Measurements from ENCODE around the gene COX6A1.
"Not testable (repeated sequence)": the region's sequence is repeated elsewhere in the genome, so short reads cannot be mapped to it uniquely, and the experiment has no call there.

Gene COX6A1

GRCh38 chr12:120468325-120468820 is 30.5 kb downstream of the COX6A1 start:
- DNase-seq (ENCODE audit: low read depth) = no peak

DNA sequence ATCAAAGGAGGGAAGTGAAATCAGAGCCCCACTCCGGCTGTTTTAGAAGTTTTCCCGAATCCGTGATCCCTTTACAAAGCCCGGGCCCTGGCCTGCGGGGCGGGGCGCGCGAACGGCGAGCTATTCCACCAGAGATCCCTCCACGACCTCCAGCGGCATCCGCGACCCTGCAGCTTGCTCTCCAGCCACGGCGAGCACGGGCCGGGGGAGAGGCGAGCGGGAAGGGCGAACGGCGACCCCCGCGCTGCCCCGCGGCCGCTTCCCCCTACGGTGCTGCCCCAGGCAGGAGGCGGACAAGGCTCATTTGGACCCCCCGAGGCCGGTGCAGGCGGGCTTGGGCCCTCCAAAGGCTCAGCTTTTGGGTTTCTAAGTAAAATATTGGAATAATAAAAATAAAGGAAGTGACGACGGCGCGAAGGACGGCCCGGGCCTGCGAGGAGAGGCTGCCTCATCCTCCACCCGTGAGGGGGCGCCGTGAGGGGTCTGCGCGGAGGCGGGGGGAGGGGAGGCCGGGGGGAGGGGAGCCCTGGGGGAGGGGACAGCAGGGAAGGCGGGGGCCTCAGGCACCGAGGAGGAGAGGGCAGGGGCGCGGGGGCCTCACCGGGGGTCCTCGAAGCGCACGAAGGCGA is 31.0 kb downstream of the COX6A1 start:
- no peak for DNase-seq (ENCODE audit: low read depth)

DNA sequence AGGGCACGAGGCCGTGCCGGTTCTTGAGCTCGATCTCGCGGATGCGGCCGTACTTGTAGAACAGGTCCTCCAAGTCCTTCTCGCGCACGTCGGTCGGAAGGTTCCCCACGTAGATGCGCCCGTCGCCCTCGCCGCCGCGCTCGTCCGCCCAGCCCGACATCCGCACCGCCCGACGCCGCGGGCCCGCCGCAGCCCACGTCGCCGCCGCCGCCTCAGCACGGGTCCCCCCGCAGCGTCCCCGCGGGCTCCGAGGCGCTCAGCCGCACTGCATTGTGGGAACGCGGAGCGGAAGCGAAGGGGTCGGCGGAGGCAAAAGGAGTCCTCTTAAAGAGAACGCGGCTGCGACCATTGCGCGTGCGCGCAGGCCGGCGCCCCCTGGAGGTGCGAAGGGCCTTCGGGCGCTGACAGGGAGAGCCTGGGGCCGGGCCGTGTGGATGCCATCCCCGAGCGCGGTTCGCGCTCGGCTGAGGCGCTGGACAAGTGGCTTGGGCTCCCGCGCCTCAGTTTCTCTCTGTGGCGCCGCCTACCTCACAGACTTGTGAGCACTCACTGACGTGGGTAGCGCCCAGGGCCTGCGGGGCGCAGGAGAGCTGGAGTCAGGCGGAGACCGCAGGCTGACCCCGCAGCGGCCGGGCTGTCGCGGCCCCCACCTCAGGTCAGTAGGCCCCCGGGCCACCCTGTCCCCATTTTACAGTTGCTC is 31.7 kb downstream of the COX6A1 start, which contains the start of gene SRSF9:
SRSF9 (minus strand) TSS at position 299 of the 700 bp plus-strand sequence; CDS start at position 160, 139 bp downstream.
- DNase-seq (ENCODE audit: low read depth) = peak; percentile 73

DNA sequence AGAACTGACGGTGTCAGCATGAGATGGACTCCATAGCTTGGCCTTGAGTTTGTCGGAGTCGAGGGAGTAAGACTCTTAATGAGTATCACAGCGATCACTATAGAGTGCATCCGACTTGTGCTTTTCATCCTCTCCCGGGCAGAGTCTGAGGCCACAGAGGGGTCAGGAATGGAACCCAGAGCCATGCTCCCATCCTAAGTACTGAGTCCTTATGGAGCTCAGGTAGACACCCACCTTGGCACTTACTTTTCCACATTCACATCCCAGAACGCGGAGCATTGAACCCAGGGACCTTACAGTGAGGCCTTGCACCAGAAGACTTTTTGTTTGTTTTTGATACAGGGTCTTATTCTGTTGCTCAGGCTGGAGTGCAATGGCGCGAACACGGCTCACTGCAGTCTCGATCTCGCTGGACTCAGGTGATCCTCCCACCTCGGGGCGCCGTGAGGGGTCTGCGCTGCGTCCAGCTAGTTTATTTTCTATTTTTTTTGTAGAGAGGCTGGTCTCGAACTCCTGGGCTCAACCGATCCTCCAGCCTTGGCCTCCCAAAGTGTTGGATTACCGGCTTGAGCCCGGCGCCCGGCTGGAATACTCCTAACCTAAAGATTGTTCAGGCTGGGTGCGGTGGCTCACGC is 32.4 kb downstream of the COX6A1 start:
- DNase-seq (ENCODE audit: low read depth) = no peak

DNA sequence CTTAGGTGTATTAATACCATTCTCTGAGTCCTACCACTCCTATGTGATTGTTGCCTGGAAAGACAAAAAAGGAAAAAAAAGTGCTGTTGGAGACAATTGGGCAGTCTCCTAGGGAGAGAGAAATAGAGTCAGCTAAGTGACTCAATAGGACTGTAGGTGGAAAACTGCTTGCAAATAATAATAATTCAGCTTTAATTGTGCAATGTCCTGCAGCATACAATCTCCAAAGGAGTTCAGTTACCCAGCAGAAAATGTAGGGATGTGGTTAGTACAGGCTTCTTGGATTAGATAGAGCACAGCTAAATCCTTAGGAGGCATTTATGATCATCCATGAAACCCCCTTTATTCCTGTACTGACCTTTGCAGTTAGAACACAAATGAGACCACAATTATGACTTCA is 34.6 kb downstream of the COX6A1 start:
- DNase-seq (ENCODE audit: low read depth) = no peak

GRCh38 chr12:120473807-120474615 is 36.1 kb downstream of the COX6A1 start:
- no peak for DNase-seq (ENCODE audit: low read depth)

- peak; percentile 71 for DNase-seq (ENCODE audit: low read depth)
These were observed 36.7 kb downstream of the COX6A1 start for GRCh38 chr12:120474616-120474960.

GRCh38 chr12:120475643-120476042 is 37.7 kb downstream of the COX6A1 start:
- no peak for DNase-seq (ENCODE audit: low read depth)

- no peak for DNase-seq (ENCODE audit: low read depth)
These were observed 41.5 kb downstream of the COX6A1 start for GRCh38 chr12:120479458-120479857.

DNA sequence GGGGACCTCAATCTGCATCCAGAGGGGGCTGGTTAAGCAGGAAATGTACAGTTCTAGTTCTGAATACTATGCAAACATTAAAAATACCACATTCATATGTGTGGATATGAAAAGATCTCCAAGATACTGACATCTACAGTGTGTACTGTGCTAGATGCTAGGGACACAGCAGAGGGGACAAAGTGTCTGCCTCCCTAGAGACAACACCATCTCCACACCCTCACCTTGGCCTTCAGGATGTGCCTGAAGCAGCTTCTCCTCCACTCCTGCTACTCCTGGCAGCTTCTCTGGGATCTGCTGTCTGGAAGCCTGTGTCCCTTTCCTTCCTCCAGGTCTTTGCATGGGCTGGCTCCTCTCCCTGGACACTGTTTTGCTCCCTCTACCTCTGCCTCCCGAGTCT is 42.3 kb downstream of the COX6A1 start:
- DNase-seq (ENCODE audit: low read depth) = no peak

- no peak for DNase-seq (ENCODE audit: low read depth)
These were observed 43.3 kb downstream of the COX6A1 start for GRCh38 chr12:120481022-120481767.

DNA sequence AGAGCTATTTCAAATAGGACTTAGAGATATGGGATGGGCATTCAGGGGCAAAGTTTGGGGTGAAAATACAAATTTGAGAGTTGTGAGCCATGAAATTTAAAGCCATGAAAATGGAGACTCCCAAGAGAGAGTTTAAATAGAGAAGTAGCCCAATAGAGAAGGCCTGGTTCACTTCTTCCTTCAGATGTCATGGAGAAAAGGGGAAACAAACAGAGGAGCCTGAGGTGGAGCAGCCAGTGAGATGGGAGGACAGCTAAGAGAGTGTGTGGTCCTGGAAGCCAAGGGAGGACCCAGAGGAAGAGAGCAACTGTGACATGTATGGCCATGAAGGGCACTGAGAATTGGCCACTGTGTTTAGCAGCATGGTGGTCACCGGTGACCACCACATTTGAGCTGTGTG is 45.7 kb downstream of the COX6A1 start:
- no peak for DNase-seq (ENCODE audit: low read depth)

- DNase-seq (ENCODE audit: low read depth) = no peak
These were observed 48.3 kb downstream of the COX6A1 start for GRCh38 chr12:120485961-120486881.

- DNase-seq (ENCODE audit: low read depth) = not testable (repeated sequence)
These were observed 49.6 kb downstream of the COX6A1 start for GRCh38 chr12:120487552-120487951.

DNA sequence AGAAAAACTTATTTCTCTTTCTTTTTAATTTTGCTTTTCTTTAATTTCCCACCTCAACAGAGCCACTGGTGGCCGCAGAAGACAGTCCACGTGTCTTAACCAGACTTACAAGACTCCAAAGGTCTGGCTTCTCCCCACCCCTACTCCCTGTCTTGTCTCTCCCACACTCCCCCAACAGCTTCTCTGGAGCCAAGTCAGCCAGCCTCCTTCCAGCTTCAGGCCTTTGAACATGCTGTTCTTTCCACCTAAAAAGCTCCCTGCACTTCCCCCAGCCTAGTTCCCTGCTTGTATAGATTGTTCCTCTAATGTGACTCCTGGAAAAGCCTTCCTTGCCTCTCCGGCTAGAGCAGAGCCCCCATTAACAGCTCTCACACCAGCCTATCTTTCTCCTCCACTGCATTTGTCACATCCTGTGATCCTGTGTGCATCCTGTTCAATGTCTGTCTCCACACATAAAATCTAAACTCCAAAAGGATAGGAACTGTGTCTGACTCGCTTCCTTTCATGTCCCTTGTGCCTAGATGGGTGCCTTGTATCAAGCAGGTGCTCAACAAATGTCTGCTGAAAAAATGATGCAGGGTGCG is 50.2 kb downstream of the COX6A1 start:
- DNase-seq (ENCODE audit: low read depth) = no peak

GRCh38 chr12:120489018-120489417 is 51.1 kb downstream of the COX6A1 start:
- no peak for DNase-seq (ENCODE audit: low read depth)

DNA sequence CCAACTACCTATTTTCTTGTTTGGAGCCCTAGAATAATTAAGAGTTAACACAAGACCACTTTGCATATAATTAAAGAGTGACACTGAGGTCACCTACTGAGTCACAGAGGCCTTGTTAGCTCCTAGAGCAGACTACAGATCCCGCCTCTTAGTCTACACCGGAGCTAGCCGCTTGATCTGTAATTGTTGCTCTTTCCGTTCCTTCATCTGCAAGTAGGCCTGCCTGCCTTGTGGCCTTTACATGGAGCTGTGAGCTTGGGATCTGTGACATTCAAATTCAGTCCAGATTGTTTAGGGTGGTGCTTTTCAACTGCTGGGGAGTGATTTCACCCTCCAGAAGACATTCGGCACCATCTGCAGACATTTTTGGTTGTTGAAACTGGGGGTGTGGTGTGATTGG is 52.4 kb downstream of the COX6A1 start:
- no peak for DNase-seq (ENCODE audit: low read depth)
